ENCODE measurements around the gene OCSTAMP. TPM values are rescaled to one million over a fixed set of nuclear protein-coding genes. Genes with fewer than 3 reads are reported as not detected.

OCSTAMP gene
- total and polyA plus RNA-seq, 10 donors = not detected

GRCh38 chr20:46548688-46549087 lies 1.8 kb downstream of the OCSTAMP start:
- intact Hi-C loops (cut with DNase I; ENCODE audit: low total_unique reads) = no loop called here
- H3K36me3 ChIP-seq = no peaks in the 10 kb centered on the region
- peaks cover 9 to 65% (median 34%) of the 10 kb centered on the region in 6 donors for H3K4me1 ChIP-seq
- no peak overlapping the region for H3K4me3 ChIP-seq
- 87 to 97% (median 93%) methylated on average over 5 of the region's 5 CpGs for WGBS, 5 donors
- no peaks in the 10 kb centered on the region for H3K9me3 ChIP-seq
- no peak for DNase-seq
- H3K27ac ChIP-seq = no peak overlapping the region
- no peak for TF ChIP-seq POLR2AphosphoS5 (IDR thresholded peaks at IDR 0.05)
- TF ChIP-seq POLR2A (IDR thresholded peaks at IDR 0.05) = no peak
- TF ChIP-seq CTCF (IDR thresholded peaks at IDR 0.05 in 8 of 11, conservative IDR thresholded peaks at IDR 0.05 in 3 of 11) = no peak
- peaks cover 0 to 20% (median 0%) of the 10 kb centered on the region in 7 donors for H3K27me3 ChIP-seq (replicated peaks in 1 of 7)

GRCh38 chr20:46547995-46548394 lies 2.5 kb downstream of the OCSTAMP start:
- intact Hi-C loops (cut with DNase I; ENCODE audit: low total_unique reads) = no loop called here
- no peak overlapping the region for H3K27ac ChIP-seq
- H3K4me1 ChIP-seq = peaks cover 8 to 58% (median 29%) of the 10 kb centered on the region in 6 donors
- peaks cover 0 to 24% (median 0%) of the 10 kb centered on the region in 7 donors for H3K27me3 ChIP-seq (replicated peaks in 1 of 7)
- WGBS, 5 donors = 81 to 97% (median 86%) methylated on average over 6 of the region's 6 CpGs
- DNase-seq = no peak
- no peaks in the 10 kb centered on the region for H3K36me3 ChIP-seq
- H3K4me3 ChIP-seq = no peak overlapping the region
- TF ChIP-seq CTCF (IDR thresholded peaks at IDR 0.05 in 8 of 11, conservative IDR thresholded peaks at IDR 0.05 in 3 of 11) = no peak
- TF ChIP-seq POLR2A (IDR thresholded peaks at IDR 0.05) = no peak
- no peak for TF ChIP-seq POLR2AphosphoS5 (IDR thresholded peaks at IDR 0.05)
- H3K9me3 ChIP-seq = no peaks in the 10 kb centered on the region

- TF ChIP-seq POLR2AphosphoS5 (IDR thresholded peaks at IDR 0.05) (no peak), CTCF (IDR thresholded peaks at IDR 0.05 in 8 of 11, conservative IDR thresholded peaks at IDR 0.05 in 3 of 11) (no peak)
- Histone ChIP-seq H3K9me3 (no peaks in the 10 kb centered on the region), H3K4me1 (peaks cover 2 to 47% (median 19%) of the 10 kb centered on the region in 6 donors), H3K36me3 (no peaks in the 10 kb centered on the region), H3K27me3 (replicated peaks in 1 of 7) (peaks cover 0 to 31% (median 0%) of the 10 kb centered on the region in 7 donors), H3K4me3 (no peak overlapping the region), H3K27ac (no peak overlapping the region)
- 54 to 57% (median 55%) methylated on average over 6 of the region's 6 CpGs for WGBS, 5 donors
- intact Hi-C loops (cut with DNase I; ENCODE audit: low total_unique reads) = no loop called here
- no peak for DNase-seq
These were observed 3.5 kb downstream of the OCSTAMP start for GRCh38 chr20:46546936-46547335.

GRCh38 chr20:46546298-46546697 lies 4.2 kb downstream of the OCSTAMP start:
- peaks cover 0 to 37% (median 5%) of the 10 kb centered on the region in 7 donors for H3K27me3 ChIP-seq (replicated peaks in 1 of 7)
- no peaks in the 10 kb centered on the region for H3K9me3 ChIP-seq
- 85 to 96% (median 92%) methylated on average over 3 of the region's 3 CpGs for WGBS, 5 donors
- no peaks in the 10 kb centered on the region for H3K36me3 ChIP-seq
- peaks cover 0 to 42% (median 14%) of the 10 kb centered on the region in 6 donors for H3K4me1 ChIP-seq
- DNase-seq = no peak
- TF ChIP-seq POLR2A (IDR thresholded peaks at IDR 0.05) = no peak
- no peak for TF ChIP-seq CTCF (IDR thresholded peaks at IDR 0.05 in 8 of 11, conservative IDR thresholded peaks at IDR 0.05 in 3 of 11)
- TF ChIP-seq POLR2AphosphoS5 (IDR thresholded peaks at IDR 0.05) = no peak
- H3K4me3 ChIP-seq = no peak overlapping the region
- no peak overlapping the region for H3K27ac ChIP-seq
- intact Hi-C loops (cut with DNase I; ENCODE audit: low total_unique reads) = no loop called here
